Ovary (tissue), 9 donors: ENCODE data around the gene SFT2D1. TPM values are rescaled to one million over a fixed set of nuclear protein-coding genes. Genes with fewer than 3 reads are reported as not detected.
A peak's percentile ranks its signal among the peaks of the same experiment; 100 is the strongest.

Experiments used
- DNase-seq, 5 donors: peaks; one replicate each; pipeline ENCODE4 v3.0.0-alpha.2; 2019 to 2020
- H3K27ac ChIP-seq, 2 donors: fragments of 200-600 bp; one replicate each; pipeline versions ENCODE4 v1.5.1 to v1.8.0; 2019 to 2022
- H3K27me3 ChIP-seq: fragments of 200-600 bp; one replicate; pipeline ENCODE4 v1.8.0; 2022
- H3K36me3 ChIP-seq: fragments of 200-600 bp; sonication (generic); one replicate; pipeline ENCODE4 v1.5.1; 2019
- H3K4me1 ChIP-seq: one replicate; pipeline ENCODE4 v1.8.1; 2013; ENCODE audit warnings: mild to moderate bottlenecking, moderate library complexity; ENCODE audit not compliant: insufficient read depth
- H3K4me3 ChIP-seq: fragments of 200-600 bp; sonication (generic); one replicate; pipeline ENCODE4 v1.5.1; 2017
- H3K9me3 ChIP-seq, 2 donors: fragments of 200-600 bp in 1 of 2; sonication (generic) in 1 of 2; one replicate each; pipeline versions ENCODE4 v1.5.1 to v1.8.1; 2013 to 2019; ENCODE audit warnings: mild to moderate bottlenecking in 1 of 2, moderate library complexity in 1 of 2
- EP300 ChIP-seq: sonication (generic); formaldehyde crosslinking; IDR thresholded peaks from one replicate; pipeline ENCODE4 v1.6.1; 2017; ENCODE audit warnings: antibody characterized with exemption
- POLR2A ChIP-seq: fragments of 450-650 bp; IDR thresholded peaks from one replicate; pipeline ENCODE4 v1.6.1; 2017; ENCODE audit warnings: antibody characterized with exemption, mild to moderate bottlenecking, moderate library complexity
- WGBS, 3 donors: extraction: QIAGEN DNeasy Blood & Tissue Kit in 1 of 3; methylation state at CpG; one replicate each; pipeline versions ENCODE4 v1.1.5 to v1.1.7; 2013 to 2017; 5-methylcytosine and 5-hydroxymethylcytosine counted together
- intact Hi-C, 4 donors: fragments of 100-400 bp; cut with DNase I; formaldehyde crosslinking; loops; one replicate each; pipeline versions ENCODE4 v1.11.0 to v1.15.1; 2022 to 2023
- polyA plus RNA-seq, 2 donors: library from polyadenylated mRNA; stranded (reverse); fragments of 200-250 nt in 1 of 2; fragments of 350-450 nt in 1 of 2; fragmentation: Illumina TruSeq in 1 of 2; extraction: RNeasy Lipid Tissue Mini Kit (QIAGEN cat#74804) in 1 of 2; gene quantifications; one replicate each; pipeline ENCODE4 v1.2.3, GENCODE V29; 2013 to 2014
- total RNA-seq, 7 donors: library from RNA; depleted of rRNA in 2 of 7; stranded (reverse); fragments of >200 nt in 2 of 7; fragmentation: NEBNext Ultra II Directional in 3 of 7; extraction: Animal tissue kit (Norgen Biotek cat#: 25700) in 3 of 7; gene quantifications; one replicate each; pipeline versions ENCODE4 v1.1.0 to v1.2.4, GENCODE V29; 2016 to 2023
- TF ChIP-seq, protein P1 (sequence below), 3 donors: fragments of 450-650 bp in 2 of 3; fragments of 200-600 bp in 1 of 3; IDR thresholded peaks; one replicate each; pipeline versions ENCODE4 v1.5.1 to v1.8.0; 2016 to 2022; ENCODE audit warnings: antibody characterized with exemption in 3 of 3, mild to moderate bottlenecking in 1 of 3
- donor health status: DM: no; HTN: no; CAD: no; lungs with moderate emphysema.
- donor health status: DM: no; HTN: no; CAD: no.
- donor health status: Bipolar disorder and iron deficiency.
- donor health status: DM: yes; HTN: yes; CAD: no.
- donor health status: DM: no; HTN: no; CAD: no.
- donor health status: DM: yes; HTN: yes; CAD: no.

The SFT2D1 gene
- total and polyA plus RNA-seq, 9 donors, result 25.9 to 50.3 (median 34.4) TPM

GRCh38 chr6:166343150-166343487 is 774 bp upstream of the SFT2D1 start:
- H3K27ac ChIP-seq, result no peak overlapping the region
- intact Hi-C loops, result loop anchor here in 1 of 4 donors (5.0 kb wide), 1 partner anchor 39 kb away; the partner anchor contains the start of gene MPC1

GRCh38 chr6:166341977-166342348 is 382 bp downstream of the SFT2D1 start:
- TF ChIP-seq, protein P1, sequence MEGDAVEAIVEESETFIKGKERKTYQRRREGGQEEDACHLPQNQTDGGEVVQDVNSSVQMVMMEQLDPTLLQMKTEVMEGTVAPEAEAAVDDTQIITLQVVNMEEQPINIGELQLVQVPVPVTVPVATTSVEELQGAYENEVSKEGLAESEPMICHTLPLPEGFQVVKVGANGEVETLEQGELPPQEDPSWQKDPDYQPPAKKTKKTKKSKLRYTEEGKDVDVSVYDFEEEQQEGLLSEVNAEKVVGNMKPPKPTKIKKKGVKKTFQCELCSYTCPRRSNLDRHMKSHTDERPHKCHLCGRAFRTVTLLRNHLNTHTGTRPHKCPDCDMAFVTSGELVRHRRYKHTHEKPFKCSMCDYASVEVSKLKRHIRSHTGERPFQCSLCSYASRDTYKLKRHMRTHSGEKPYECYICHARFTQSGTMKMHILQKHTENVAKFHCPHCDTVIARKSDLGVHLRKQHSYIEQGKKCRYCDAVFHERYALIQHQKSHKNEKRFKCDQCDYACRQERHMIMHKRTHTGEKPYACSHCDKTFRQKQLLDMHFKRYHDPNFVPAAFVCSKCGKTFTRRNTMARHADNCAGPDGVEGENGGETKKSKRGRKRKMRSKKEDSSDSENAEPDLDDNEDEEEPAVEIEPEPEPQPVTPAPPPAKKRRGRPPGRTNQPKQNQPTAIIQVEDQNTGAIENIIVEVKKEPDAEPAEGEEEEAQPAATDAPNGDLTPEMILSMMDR (IDR thresholded peaks at IDR 0.05), result no peak
- TF ChIP-seq EP300 (no peak), POLR2A (no peak)
- H3K36me3 ChIP-seq, result no peaks in the 10 kb centered on the region
- peak in 2 of 5 donors; percentile 20 to 29 for DNase-seq
- H3K4me1 ChIP-seq, result peaks cover 5% of the 10 kb centered on the region
- no peaks in the 10 kb centered on the region for H3K27me3 ChIP-seq
- peak overlapping the region in 1 of 2 donors; percentile 62 for H3K27ac ChIP-seq
- intact Hi-C loops, result loop anchor here in 1 of 4 donors (5.0 kb wide), 1 partner anchor 40 kb away; the partner anchor contains the start of gene MPC1
- no peaks in the 10 kb centered on the region for H3K9me3 ChIP-seq
- WGBS, 3 donors, result 0 to 1% (median 0%) methylated on average over 16 of the region's 16 CpGs
- peak overlapping the region; percentile 95 for H3K4me3 ChIP-seq

More at GRCh38 chr6:166343150-166343487, 774 bp upstream of the SFT2D1 start:
- no peaks in the 10 kb centered on the region for H3K9me3 ChIP-seq
- peaks cover 5% of the 10 kb centered on the region for H3K4me1 ChIP-seq
- TF ChIP-seq, protein P1 (IDR thresholded peaks at IDR 0.05), result no peak
- TF ChIP-seq EP300 (no peak), POLR2A (no peak)
- no peaks in the 10 kb centered on the region for H3K27me3 ChIP-seq
- H3K4me3 ChIP-seq, result peak overlapping the region; percentile 95
- H3K36me3 ChIP-seq, result no peaks in the 10 kb centered on the region
- no peak for DNase-seq
- 18 to 32% (median 29%) methylated on average over 3 of the region's 3 CpGs for WGBS, 3 donors

- no peak for TF ChIP-seq EP300
- no peak for TF ChIP-seq POLR2A
- TF ChIP-seq, protein P1 (IDR thresholded peaks at IDR 0.05), result no peak
- DNase-seq, result no peak
- peak overlapping the region; percentile 95 for H3K4me3 ChIP-seq
- no peaks in the 10 kb centered on the region for H3K9me3 ChIP-seq
- intact Hi-C loops, result loop anchor here in 1 of 4 donors (5.0 kb wide), 1 partner anchor 41 kb away; the partner anchor contains the start of gene MPC1
- no peak overlapping the region for H3K27ac ChIP-seq
- no peaks in the 10 kb centered on the region for H3K36me3 ChIP-seq
- 8 to 23% (median 9%) methylated on average over 7 of the region's 7 CpGs for WGBS, 3 donors
- H3K27me3 ChIP-seq, result no peaks in the 10 kb centered on the region
- H3K4me1 ChIP-seq, result peaks cover 5% of the 10 kb centered on the region
Measured at GRCh38 chr6:166341464-166341863, 881 bp downstream of the SFT2D1 start.

DNA sequence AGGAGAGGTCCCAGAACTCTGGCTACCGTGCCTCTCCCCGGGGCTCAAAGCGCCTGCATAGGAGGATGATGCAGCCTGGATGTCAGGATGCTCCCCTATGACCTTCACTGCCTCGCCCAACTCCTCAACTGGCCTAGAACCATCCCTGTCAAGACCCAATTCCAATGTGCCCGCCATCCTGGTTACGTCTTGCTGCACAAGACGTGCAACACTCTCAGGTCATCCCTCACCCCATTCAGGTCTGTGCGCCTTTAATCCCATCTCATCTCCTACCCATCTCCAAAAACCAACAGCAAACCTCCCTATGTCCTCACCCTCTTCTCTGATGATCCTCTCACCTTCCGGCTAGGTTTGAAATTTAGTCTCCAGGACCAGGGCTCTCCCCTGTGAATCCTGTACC is 3.5 kb downstream of the SFT2D1 start:
- peaks cover 5% of the 10 kb centered on the region for H3K4me1 ChIP-seq
- no peak overlapping the region for H3K27ac ChIP-seq
- TF ChIP-seq, protein P1 (IDR thresholded peaks at IDR 0.05), result no peak
- TF ChIP-seq EP300 (no peak), POLR2A (no peak)
- H3K4me3 ChIP-seq, result no peak overlapping the region
- no peaks in the 10 kb centered on the region for H3K9me3 ChIP-seq
- no peaks in the 10 kb centered on the region for H3K36me3 ChIP-seq
- no peaks in the 10 kb centered on the region for H3K27me3 ChIP-seq
- DNase-seq, result no peak
- 93 to 98% (median 96%) methylated on average over 9 of the region's 9 CpGs for WGBS, 3 donors
- intact Hi-C loops, result no loop called here
